Adrenal gland (tissue), 5 donors: ENCODE data around the gene FCRL1.

Source experiments
- CTCF ChIP-seq, 6 experiments: fragments of 450-650 bp in 4 of 6; fragments of 200-600 bp in 2 of 6; sonication (generic) in 1 of 6; IDR thresholded peaks; 1 replicate in 5 of 6; 2 replicates in 1 of 6; pipeline versions ENCODE4 v1.5.1 to v1.8.0; 2016 to 2021; ENCODE audit warnings: antibody characterized with exemption in 6 of 6, mild to moderate bottlenecking in 2 of 6, moderate library complexity in 1 of 6
- POLR2A ChIP-seq, 2 donors: fragments of 450-650 bp; IDR thresholded peaks; one replicate each; pipeline ENCODE4 v1.6.1; 2017; ENCODE audit warnings: antibody characterized with exemption in 2 of 2, mild to moderate bottlenecking in 2 of 2, moderate library complexity in 1 of 2
- donor health status: DM: no; HTN: no; CAD: no.

GRCh38 chr1:157852476-157852875 lies 32.6 kb upstream of the FCRL1 start:
- TF ChIP-seq CTCF (IDR thresholded peaks at IDR 0.05), result no peak
- TF ChIP-seq POLR2A (IDR thresholded peaks at IDR 0.05), result no peak
